Trophoblast cell (in vitro differentiated cells and primary cell): ENCODE measurements around the gene ARCN1.
A peak's percentile ranks its signal among the peaks of the same experiment; 100 is the strongest.

Experiments
- DNase-seq, 2 donors: peaks; one replicate each; pipeline ENCODE4 v3.0.0-alpha.2; 2016
- H2AFZ ChIP-seq: 2 replicates; pipeline ENCODE4 v1.6.1; 2013; ENCODE audit warnings: low read length, moderate library complexity, mild to moderate bottlenecking; ENCODE audit not compliant: insufficient read depth, poor library complexity
- H2AK5ac ChIP-seq: 2 replicates; pipeline ENCODE4 v1.6.1; 2013; ENCODE audit warnings: mild to moderate bottlenecking, low read length
- H2BK120ac ChIP-seq: 2 replicates; pipeline ENCODE4 v1.6.1; 2013; ENCODE audit warnings: low read length, mild to moderate bottlenecking, moderate library complexity; ENCODE audit not compliant: insufficient read depth, poor library complexity
- H2BK12ac ChIP-seq: 2 replicates; pipeline ENCODE4 v1.6.1; 2013; ENCODE audit warnings: mild to moderate bottlenecking, low read length, moderate library complexity
- H2BK5ac ChIP-seq: 2 replicates; pipeline ENCODE4 v1.6.1; 2013; ENCODE audit warnings: low read length, low read depth, moderate library complexity, mild to moderate bottlenecking; ENCODE audit not compliant: poor library complexity
- H3K14ac ChIP-seq: 2 replicates; pipeline ENCODE4 v1.6.1; 2013; ENCODE audit warnings: mild to moderate bottlenecking, low read length
- H3K18ac ChIP-seq: 2 replicates; pipeline ENCODE4 v1.6.1; 2013; ENCODE audit warnings: mild to moderate bottlenecking, low read length
- H3K23ac ChIP-seq: 2 replicates; pipeline ENCODE4 v1.6.1; 2013; ENCODE audit warnings: low read length
- H3K27ac ChIP-seq: 2 replicates; pipeline ENCODE4 v1.5.1; 2013; ENCODE audit warnings: low read depth, mild to moderate bottlenecking, inconsistent platforms, low read length, moderate library complexity
- H3K27me3 ChIP-seq: 2 replicates; pipeline ENCODE4 v1.6.1; 2013; ENCODE audit warnings: inconsistent platforms, mild to moderate bottlenecking, low read length, moderate library complexity; ENCODE audit not compliant: insufficient read depth
- H3K36me3 ChIP-seq, 2 experiments: 1 replicate in 1 of 2; 2 replicates in 1 of 2; pipeline ENCODE4 v1.6.1; 2013; ENCODE audit warnings: low read length in 2 of 2, mild to moderate bottlenecking in 2 of 2, moderate library complexity in 1 of 2; ENCODE audit not compliant: insufficient read depth in 2 of 2, control insufficient read depth in 1 of 2
- H3K4ac ChIP-seq: 2 replicates; pipeline ENCODE4 v1.6.1; 2013; ENCODE audit warnings: low read depth, mild to moderate bottlenecking, low read length, moderate library complexity
- H3K4me1 ChIP-seq, 2 experiments: 1 replicate in 1 of 2; 2 replicates in 1 of 2; pipeline ENCODE4 v1.6.1; 2013; ENCODE audit warnings: low read length in 2 of 2, mild to moderate bottlenecking in 2 of 2, moderate library complexity in 1 of 2; ENCODE audit not compliant: insufficient read depth in 2 of 2, control insufficient read depth in 1 of 2
- H3K4me2 ChIP-seq: 2 replicates; pipeline ENCODE4 v1.6.1; 2013; ENCODE audit warnings: inconsistent platforms, mild to moderate bottlenecking, low read length, moderate library complexity
- H3K4me3 ChIP-seq: 2 replicates; pipeline ENCODE4 v1.5.1; 2013; ENCODE audit warnings: mild to moderate bottlenecking, low read depth, low read length, inconsistent platforms
- H3K79me1 ChIP-seq: one replicate; pipeline ENCODE4 v1.6.1; 2013; ENCODE audit warnings: low read length
- H3K79me2 ChIP-seq: 2 replicates; pipeline ENCODE4 v1.6.1; 2013; ENCODE audit warnings: low read length, mild to moderate bottlenecking; ENCODE audit not compliant: control insufficient read depth, insufficient read depth, poor library complexity
- H3K9ac ChIP-seq: 2 replicates; pipeline ENCODE4 v1.6.1; 2013; ENCODE audit warnings: mild to moderate bottlenecking, low read length
- H3K9me3 ChIP-seq: 2 replicates; pipeline ENCODE4 v1.6.1; 2013; ENCODE audit warnings: low read depth, mild to moderate bottlenecking, control low read depth, inconsistent platforms, low read length; ENCODE audit not compliant: insufficient read depth
- H4K12ac ChIP-seq: 2 replicates; pipeline ENCODE4 v1.6.1; 2013; ENCODE audit warnings: low read depth, mild to moderate bottlenecking, low read length, moderate library complexity
- H4K8ac ChIP-seq: 2 replicates; pipeline ENCODE4 v1.6.1; 2013; ENCODE audit warnings: low read depth, mild to moderate bottlenecking, low read length, moderate library complexity
- H4K91ac ChIP-seq: one replicate; pipeline ENCODE4 v1.6.1; 2013; ENCODE audit warnings: low read depth, mild to moderate bottlenecking, low read length, moderate library complexity
- WGBS: extraction: QIAGEN DNeasy Blood & Tissue Kit; methylation state at CpG from one replicate; pipeline ENCODE4 v1.1.7; 2013; ENCODE audit warnings: missing lambda C conversion rate; ENCODE audit not compliant: insufficient read length, insufficient coverage; ENCODE audit errors: extremely low coverage; 5-methylcytosine and 5-hydroxymethylcytosine counted together

ARCN1 gene

DNA sequence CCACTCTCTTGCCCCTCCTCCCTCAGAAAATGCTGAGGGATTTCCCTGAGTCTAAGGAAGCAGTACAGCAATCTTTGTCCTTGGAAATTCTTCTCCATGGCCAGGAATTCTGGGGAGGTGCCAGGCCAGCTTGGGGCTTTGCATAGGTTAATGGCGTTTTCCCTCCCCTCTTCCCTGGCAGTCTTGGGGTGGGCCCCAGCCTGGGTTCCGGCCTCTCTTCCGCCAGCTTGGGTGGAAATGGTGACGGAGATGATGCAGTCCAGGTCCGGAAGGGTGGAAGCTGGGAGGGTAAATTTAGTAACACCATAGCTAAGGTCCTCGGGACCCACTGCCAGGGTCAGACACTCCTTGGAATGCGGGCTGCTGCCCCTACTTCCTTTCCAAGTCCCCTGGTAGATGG is 40.2 kb downstream of the ARCN1 start:
- Histone ChIP-seq H2AFZ (no peak overlapping the region), H3K36me3 (no peaks in the 10 kb centered on the region), H3K18ac (no peak overlapping the region), H3K9ac (no peak overlapping the region), H3K79me2 (no peaks in the 10 kb centered on the region), H2BK120ac (no peak overlapping the region), H3K9me3 (peaks cover 8% of the 10 kb centered on the region), H4K91ac (peak overlapping the region; percentile 15), H3K79me1 (peaks cover 12% of the 10 kb centered on the region), H3K4ac (no peak overlapping the region), H2AK5ac (no peak overlapping the region), H4K12ac (no peak overlapping the region), H2BK5ac (no peak overlapping the region), H3K4me1 (peaks cover 35 to 54% of the 10 kb centered on the region in 2 experiments), H3K27ac (no peak overlapping the region), H3K27me3 (peaks cover 30% of the 10 kb centered on the region), H3K14ac (no peak overlapping the region), H3K23ac (no peak overlapping the region), H3K4me2 (no peak overlapping the region), H4K8ac (no peak overlapping the region), H2BK12ac (peak overlapping the region; percentile 45), H3K4me3 (no peak overlapping the region)
- DNase-seq, result no peak
- WGBS, result no CpG with 5 or more reads among the region's 7 CpGs

DNA sequence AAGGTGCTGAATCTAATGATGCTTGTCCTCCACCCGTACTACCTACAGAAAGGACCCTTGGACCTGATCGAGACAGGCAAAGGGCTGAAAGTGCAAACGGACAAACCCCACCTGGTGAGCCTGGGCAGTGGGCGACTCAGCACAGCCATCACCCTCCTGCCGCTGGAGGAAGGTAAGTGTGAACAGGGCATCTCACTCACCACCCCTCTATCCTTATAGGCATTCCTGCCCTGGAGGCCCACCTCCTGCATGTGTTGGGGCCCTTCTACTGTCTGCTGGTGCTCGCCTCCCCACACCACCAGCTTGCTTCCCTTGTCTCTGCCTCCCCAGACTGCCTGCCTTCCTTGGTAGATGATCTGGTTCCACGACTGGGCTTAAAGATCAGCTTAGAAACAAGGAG is 42.3 kb downstream of the ARCN1 start:
- H2BK12ac ChIP-seq, result peak overlapping the region; percentile 27
- no peak overlapping the region for H4K12ac ChIP-seq
- H3K18ac ChIP-seq, result no peak overlapping the region
- H2AFZ ChIP-seq, result no peak overlapping the region
- H2AK5ac ChIP-seq, result no peak overlapping the region
- no peak for DNase-seq
- H3K36me3 ChIP-seq, result no peaks in the 10 kb centered on the region
- peaks cover 43 to 59% of the 10 kb centered on the region in 2 experiments for H3K4me1 ChIP-seq
- no CpG with 5 or more reads among the region's 7 CpGs for WGBS
- H3K4me2 ChIP-seq, result no peak overlapping the region
- no peak overlapping the region for H2BK120ac ChIP-seq
- H3K4ac ChIP-seq, result no peak overlapping the region
- peak overlapping the region; percentile 44 for H4K91ac ChIP-seq
- H3K79me1 ChIP-seq, result peaks cover 22% of the 10 kb centered on the region
- H3K9me3 ChIP-seq, result no peaks in the 10 kb centered on the region
- no peak overlapping the region for H3K4me3 ChIP-seq
- peak overlapping the region; percentile 0 for H3K14ac ChIP-seq
- H3K27me3 ChIP-seq, result peaks cover 14% of the 10 kb centered on the region
- no peak overlapping the region for H2BK5ac ChIP-seq
- H3K79me2 ChIP-seq, result peaks cover 4% of the 10 kb centered on the region
- no peak overlapping the region for H3K23ac ChIP-seq
- H3K27ac ChIP-seq, result no peak overlapping the region
- H3K9ac ChIP-seq, result no peak overlapping the region
- H4K8ac ChIP-seq, result no peak overlapping the region

DNA sequence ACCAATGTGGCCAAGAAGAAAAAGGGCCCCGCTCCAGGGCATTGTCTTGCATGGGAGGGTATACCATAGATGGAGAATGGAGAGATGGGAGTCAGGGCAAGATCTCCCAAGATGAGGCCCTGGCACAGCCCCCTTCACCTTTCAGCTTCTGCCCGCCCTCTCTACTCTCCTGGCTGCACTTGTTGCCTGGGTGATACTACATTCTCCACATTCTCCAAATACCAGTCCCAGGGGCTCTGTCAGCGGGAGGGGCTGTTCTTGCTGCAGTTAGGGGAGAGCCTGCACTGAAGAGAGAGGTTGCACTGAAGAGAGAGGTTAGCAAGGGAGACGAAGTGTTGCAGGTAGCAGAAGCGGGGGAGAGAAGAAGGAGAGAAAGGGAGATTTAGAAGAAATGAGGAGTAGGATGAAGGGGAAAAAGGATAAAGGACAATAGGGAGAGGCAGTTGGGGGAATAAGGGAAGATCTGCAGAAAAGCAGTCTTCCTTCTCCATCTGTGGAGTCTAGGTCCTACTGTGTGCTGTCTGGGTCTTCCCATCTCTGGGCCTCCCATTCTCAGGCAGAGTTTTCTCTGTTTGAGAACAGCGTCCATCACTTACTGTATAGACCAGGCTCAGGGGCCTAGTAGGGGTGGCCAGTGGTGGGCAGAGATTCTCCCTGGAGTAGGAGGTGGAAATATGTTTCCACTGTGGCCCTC is 43.2 kb downstream of the ARCN1 start:
- WGBS, result 100% methylated on average over 1 of the region's 6 CpGs
- Histone ChIP-seq H3K23ac (no peak overlapping the region), H3K36me3 (no peaks in the 10 kb centered on the region), H2AFZ (no peak overlapping the region), H2BK12ac (peak overlapping the region; percentile 37), H3K27ac (peak overlapping the region; percentile 41), H4K8ac (no peak overlapping the region), H2AK5ac (peak overlapping the region; percentile 77), H3K4ac (no peak overlapping the region), H3K79me1 (peaks cover 23% of the 10 kb centered on the region), H4K91ac (peak overlapping the region; percentile 69), H3K79me2 (peaks cover 4% of the 10 kb centered on the region), H4K12ac (no peak overlapping the region), H3K9me3 (no peaks in the 10 kb centered on the region), H3K27me3 (peaks cover 5% of the 10 kb centered on the region), H3K4me3 (no peak overlapping the region), H3K18ac (peak overlapping the region; percentile 28), H3K4me1 (peaks cover 40 to 58% of the 10 kb centered on the region in 2 experiments), H3K14ac (peak overlapping the region; percentile 50), H2BK120ac (peak overlapping the region; percentile 64), H3K9ac (peak overlapping the region; percentile 1), H2BK5ac (peak overlapping the region; percentile 24), H3K4me2 (peak overlapping the region; percentile 52)
- DNase-seq, result no peak

DNA sequence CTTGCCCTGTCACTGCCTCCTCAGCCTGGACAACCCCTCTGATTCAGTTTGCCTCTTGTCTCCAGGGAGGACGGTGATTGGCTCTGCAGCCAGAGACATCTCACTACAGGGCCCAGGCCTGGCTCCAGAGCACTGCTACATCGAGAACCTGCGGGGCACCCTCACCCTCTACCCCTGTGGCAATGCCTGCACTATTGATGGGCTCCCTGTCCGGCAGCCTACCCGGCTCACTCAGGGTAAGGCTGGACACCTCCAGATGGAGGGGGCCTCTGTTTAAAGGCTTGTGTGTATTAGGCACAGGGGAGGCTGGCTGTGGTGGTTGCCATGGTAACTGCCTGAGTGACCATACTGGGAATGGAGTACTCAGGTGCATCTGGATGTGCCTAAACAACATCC is 43.8 kb downstream of the ARCN1 start:
- no peaks in the 10 kb centered on the region for H3K9me3 ChIP-seq
- peak overlapping the region; percentile 69 for H4K91ac ChIP-seq
- H3K79me1 ChIP-seq, result peaks cover 28% of the 10 kb centered on the region
- H3K4ac ChIP-seq, result no peak overlapping the region
- no peak overlapping the region for H3K4me3 ChIP-seq
- H3K9ac ChIP-seq, result peak overlapping the region; percentile 1
- H2BK12ac ChIP-seq, result peak overlapping the region; percentile 37
- no peaks in the 10 kb centered on the region for H3K36me3 ChIP-seq
- H3K14ac ChIP-seq, result peak overlapping the region; percentile 50
- no peak for DNase-seq
- peak overlapping the region; percentile 77 for H2AK5ac ChIP-seq
- H3K23ac ChIP-seq, result no peak overlapping the region
- no peaks in the 10 kb centered on the region for H3K27me3 ChIP-seq
- H2BK120ac ChIP-seq, result peak overlapping the region; percentile 64
- H2BK5ac ChIP-seq, result peak overlapping the region; percentile 24
- H2AFZ ChIP-seq, result no peak overlapping the region
- no peak overlapping the region for H4K8ac ChIP-seq
- peak overlapping the region; percentile 28 for H3K18ac ChIP-seq
- H4K12ac ChIP-seq, result no peak overlapping the region
- peaks cover 43 to 59% of the 10 kb centered on the region in 2 experiments for H3K4me1 ChIP-seq
- H3K79me2 ChIP-seq, result peaks cover 4% of the 10 kb centered on the region
- H3K27ac ChIP-seq, result peak overlapping the region; percentile 41
- WGBS, result no CpG with 5 or more reads among the region's 5 CpGs
- peak overlapping the region; percentile 35 for H3K4me2 ChIP-seq
